Lower lobe of right lung (tissue), 2 donors: ENCODE measurements around the gene NOS1AP. TPM values are rescaled to one million over a fixed set of nuclear protein-coding genes. Genes with fewer than 3 reads are reported as not detected.

ENCODE experiments used
- ATAC-seq, 2 donors: fragments of 200-7000 bp; cut with Tn5 transposase; one replicate each; pipeline ENCODE4 v1.9.1; 2020 to 2022; ENCODE audit warnings: mild to moderate bottlenecking in 2 of 2, moderate library complexity in 2 of 2
- DNase-seq: peaks from one replicate; pipeline ENCODE4 v3.0.0-alpha.2; 2020
- H3K27ac ChIP-seq: fragments of 200-600 bp; one replicate; pipeline ENCODE4 v1.8.0; 2022
- H3K27me3 ChIP-seq: fragments of 200-600 bp; one replicate; pipeline ENCODE4 v1.8.0; 2022; ENCODE audit warnings: low read depth
- H3K36me3 ChIP-seq: fragments of 200-600 bp; one replicate; pipeline ENCODE4 v1.8.0; 2022; ENCODE audit warnings: mild to moderate bottlenecking
- H3K4me1 ChIP-seq: fragments of 200-600 bp; one replicate; pipeline ENCODE4 v1.8.0; 2022
- H3K4me3 ChIP-seq: fragments of 200-600 bp; one replicate; pipeline ENCODE4 v1.8.0; 2022; ENCODE audit warnings: mild to moderate bottlenecking
- H3K9me3 ChIP-seq: fragments of 200-600 bp; one replicate; pipeline ENCODE4 v1.8.0; 2022
- intact Hi-C: fragments of 100-400 bp; cut with DNase I; formaldehyde crosslinking; loops from one replicate; pipeline ENCODE4 v1.11.0; 2022
- total RNA-seq: library from RNA; stranded (reverse); fragmentation: NEBNext Ultra II Directional; extraction: Animal tissue kit (Norgen Biotek cat#: 25700); gene quantifications from one replicate; pipeline ENCODE4 v1.2.1, GENCODE V29; 2021
- TF ChIP-seq, protein P1 (sequence below): fragments of 200-600 bp; IDR thresholded peaks from one replicate; pipeline ENCODE4 v1.8.0; 2022; ENCODE audit warnings: antibody characterized with exemption, mild to moderate bottlenecking
- donor health status: DM: no; HTN: yes; CAD: no; lungs with severe emphysema.

Gene NOS1AP
- total RNA-seq, 1 donor from 2014 or later: 3.6 TPM

DNA sequence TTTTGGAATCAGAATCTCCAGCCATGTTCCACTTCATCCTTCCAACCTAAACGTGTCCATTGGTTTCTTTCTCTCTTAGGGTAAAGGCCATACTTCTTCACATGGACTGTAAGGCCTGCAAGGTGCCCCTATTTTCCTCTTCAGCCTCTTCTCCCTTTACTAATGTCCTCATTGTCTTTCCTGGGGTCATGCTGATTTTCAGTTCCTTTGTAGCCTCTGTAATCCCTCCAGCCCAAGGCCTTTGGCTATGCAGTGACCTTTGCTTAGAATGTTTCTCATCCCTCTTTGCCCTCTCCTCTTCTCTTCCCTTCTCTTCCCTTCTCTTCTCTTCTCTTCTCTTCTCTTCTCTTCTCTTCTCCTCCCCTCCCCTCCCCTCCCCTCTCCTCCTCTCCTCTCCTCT, 194.6 kb downstream of the NOS1AP start:
- DNase-seq (no peak), ATAC-seq (no peak)
- Histone ChIP-seq H3K36me3 (no peaks in the 10 kb centered on the region), H3K27me3 (no peaks in the 10 kb centered on the region), H3K27ac (no peak overlapping the region), H3K9me3 (no peaks in the 10 kb centered on the region), H3K4me3 (no peak overlapping the region), H3K4me1 (no peaks in the 10 kb centered on the region)
- TF ChIP-seq, protein P1, sequence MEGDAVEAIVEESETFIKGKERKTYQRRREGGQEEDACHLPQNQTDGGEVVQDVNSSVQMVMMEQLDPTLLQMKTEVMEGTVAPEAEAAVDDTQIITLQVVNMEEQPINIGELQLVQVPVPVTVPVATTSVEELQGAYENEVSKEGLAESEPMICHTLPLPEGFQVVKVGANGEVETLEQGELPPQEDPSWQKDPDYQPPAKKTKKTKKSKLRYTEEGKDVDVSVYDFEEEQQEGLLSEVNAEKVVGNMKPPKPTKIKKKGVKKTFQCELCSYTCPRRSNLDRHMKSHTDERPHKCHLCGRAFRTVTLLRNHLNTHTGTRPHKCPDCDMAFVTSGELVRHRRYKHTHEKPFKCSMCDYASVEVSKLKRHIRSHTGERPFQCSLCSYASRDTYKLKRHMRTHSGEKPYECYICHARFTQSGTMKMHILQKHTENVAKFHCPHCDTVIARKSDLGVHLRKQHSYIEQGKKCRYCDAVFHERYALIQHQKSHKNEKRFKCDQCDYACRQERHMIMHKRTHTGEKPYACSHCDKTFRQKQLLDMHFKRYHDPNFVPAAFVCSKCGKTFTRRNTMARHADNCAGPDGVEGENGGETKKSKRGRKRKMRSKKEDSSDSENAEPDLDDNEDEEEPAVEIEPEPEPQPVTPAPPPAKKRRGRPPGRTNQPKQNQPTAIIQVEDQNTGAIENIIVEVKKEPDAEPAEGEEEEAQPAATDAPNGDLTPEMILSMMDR: no peak
- intact Hi-C loops: no loop called here

DNA sequence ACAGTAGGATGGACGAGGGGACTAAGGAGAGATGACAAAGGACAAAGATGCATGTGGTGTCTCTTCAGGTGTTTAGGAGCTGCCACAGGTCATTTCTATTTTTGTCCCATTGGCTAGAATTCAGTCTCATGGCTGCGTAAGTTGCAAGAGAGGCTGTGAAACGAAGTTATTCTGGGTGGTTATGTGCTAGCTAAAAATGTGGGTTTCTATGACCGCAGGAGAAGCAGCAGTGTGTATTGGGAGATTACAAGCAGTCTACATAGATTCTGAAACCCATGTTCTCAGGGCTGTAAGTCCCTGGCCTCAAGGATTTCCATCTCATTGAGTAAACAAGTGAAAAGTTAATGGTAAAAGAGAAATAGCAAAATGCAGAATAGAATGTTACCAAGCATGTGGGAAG, 196.5 kb downstream of the NOS1AP start:
- H3K9me3 ChIP-seq: no peaks in the 10 kb centered on the region
- DNase-seq: no peak
- H3K4me1 ChIP-seq: no peaks in the 10 kb centered on the region
- no peak for ATAC-seq
- no peak overlapping the region for H3K4me3 ChIP-seq
- no peak overlapping the region for H3K27ac ChIP-seq
- no peaks in the 10 kb centered on the region for H3K27me3 ChIP-seq
- TF ChIP-seq, protein P1: no peak
- intact Hi-C loops: no loop called here
- no peaks in the 10 kb centered on the region for H3K36me3 ChIP-seq

DNA sequence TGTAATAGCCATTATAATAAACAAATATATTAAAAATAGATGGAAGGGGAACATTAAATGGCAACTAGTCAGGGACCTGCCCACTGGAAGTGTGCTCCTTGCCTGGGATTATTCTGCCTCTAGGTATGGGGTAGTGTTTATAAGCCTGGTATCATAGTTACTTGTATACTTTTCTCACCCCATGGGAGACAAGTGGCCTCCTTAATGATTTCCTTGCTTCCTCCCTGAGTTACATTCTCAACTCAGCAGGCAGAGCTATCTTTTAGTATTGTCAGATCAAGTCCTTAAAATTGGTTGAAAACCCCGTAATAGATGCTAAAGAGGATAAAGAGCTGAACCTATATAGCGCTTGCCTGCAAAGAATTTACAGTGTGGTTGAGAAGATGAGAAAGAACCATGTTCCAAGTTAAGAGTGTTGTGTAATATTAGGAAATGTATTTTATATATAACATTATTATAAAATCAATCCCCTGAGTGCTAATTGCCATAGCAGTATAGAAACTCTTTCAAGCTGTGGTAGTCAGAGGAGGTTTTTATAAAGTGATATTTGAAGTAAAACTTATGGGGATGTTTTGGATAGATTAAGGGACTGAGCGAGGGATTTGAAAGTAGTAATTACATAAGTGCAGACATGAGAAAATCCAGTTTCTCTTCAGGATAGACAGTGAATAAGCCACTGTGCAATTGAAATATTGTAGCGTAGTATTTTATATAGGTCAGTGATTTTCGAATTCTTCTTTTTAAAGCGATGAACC, 200.7 kb downstream of the NOS1AP start:
- TF ChIP-seq, protein P1: no peak
- Histone ChIP-seq H3K9me3 (no peaks in the 10 kb centered on the region), H3K36me3 (no peaks in the 10 kb centered on the region), H3K27ac (no peak overlapping the region), H3K4me3 (no peak overlapping the region), H3K27me3 (no peaks in the 10 kb centered on the region), H3K4me1 (no peaks in the 10 kb centered on the region)
- intact Hi-C loops: no loop called here
- ATAC-seq (no peak), DNase-seq (no peak)

DNA sequence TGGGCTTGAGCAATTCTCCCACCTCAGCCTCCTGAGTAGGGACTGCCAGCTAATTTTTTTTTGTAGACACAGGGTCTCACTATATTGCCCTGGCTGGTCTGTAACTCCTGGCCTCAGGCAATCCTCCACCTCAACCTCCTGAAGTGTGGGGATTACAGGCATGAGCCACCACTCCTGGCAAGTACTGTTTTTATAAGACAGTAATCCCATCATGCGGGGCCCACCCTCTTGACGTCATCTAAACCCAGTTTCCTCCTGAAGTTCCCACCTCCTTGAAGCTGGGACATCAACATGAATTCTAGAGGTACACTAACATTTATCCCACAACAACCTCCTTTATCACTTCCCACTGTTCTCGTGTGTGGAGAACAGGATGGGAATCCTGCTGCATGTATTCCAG, 202.5 kb downstream of the NOS1AP start:
- no peaks in the 10 kb centered on the region for H3K36me3 ChIP-seq
- no peak overlapping the region for H3K4me3 ChIP-seq
- no peaks in the 10 kb centered on the region for H3K9me3 ChIP-seq
- DNase-seq: no peak
- H3K4me1 ChIP-seq: no peaks in the 10 kb centered on the region
- intact Hi-C loops: no loop called here
- TF ChIP-seq, protein P1: no peak
- no peak overlapping the region for H3K27ac ChIP-seq
- no peak for ATAC-seq
- no peaks in the 10 kb centered on the region for H3K27me3 ChIP-seq

DNA sequence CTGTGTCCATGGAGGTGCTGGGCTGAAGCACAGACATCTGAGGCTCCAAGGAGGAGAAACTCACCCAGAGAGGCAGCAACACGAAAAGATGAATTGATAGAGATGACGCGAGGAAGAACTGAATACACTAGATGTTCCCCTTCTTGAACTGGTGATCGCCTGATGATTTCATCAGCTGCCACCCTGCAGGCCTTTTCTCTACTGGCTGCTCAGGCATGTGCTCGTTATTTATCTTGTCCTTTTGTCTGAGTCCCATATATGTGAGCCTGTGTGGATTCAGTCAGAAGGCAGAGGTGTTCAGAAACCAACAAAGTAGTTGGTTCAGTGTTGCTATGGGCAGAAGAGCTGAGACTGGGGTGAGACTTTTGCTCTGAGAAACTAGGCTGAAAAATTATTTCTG, 202.9 kb downstream of the NOS1AP start:
- DNase-seq (no peak), ATAC-seq (no peak)
- Histone ChIP-seq H3K27me3 (no peaks in the 10 kb centered on the region), H3K36me3 (no peaks in the 10 kb centered on the region), H3K9me3 (no peaks in the 10 kb centered on the region), H3K4me1 (no peaks in the 10 kb centered on the region), H3K27ac (no peak overlapping the region), H3K4me3 (no peak overlapping the region)
- intact Hi-C loops: no loop called here
- TF ChIP-seq, protein P1: no peak
